Bronchial epithelial cell (primary cell): ENCODE measurements around the gene CPSF6. TPM values are rescaled to one million over a fixed set of nuclear protein-coding genes. Genes with fewer than 3 reads are reported as not detected.
A peak's percentile ranks its signal among the peaks of the same experiment; 100 is the strongest.

ENCODE experiments used
- DNase-seq: peaks from one replicate; pipeline ENCODE4 v3.0.0-alpha.2; 2010; ENCODE audit warnings: low read depth
- FAIRE-seq: peaks from 2 replicates; lab custom pipeline; 2011; peaks lifted over from hg19 to GRCh38; lab: Jason Lieb, UNC
- H3K27me3 ChIP-seq: 2 replicates; pipeline ENCODE4 v1.5.1; 2011; ENCODE audit warnings: low read length; ENCODE audit not compliant: control insufficient read depth, insufficient read depth
- H3K36me3 ChIP-seq: 2 replicates; pipeline ENCODE4 v1.5.1; 2011; ENCODE audit warnings: low read length; ENCODE audit not compliant: control insufficient read depth, insufficient read depth
- H3K4me3 ChIP-seq: 2 replicates; pipeline ENCODE4 v1.5.1; 2011; ENCODE audit warnings: mild to moderate bottlenecking, low read depth, low read length, control low read depth
- CTCF ChIP-seq: IDR thresholded peaks from 2 replicates; pipeline ENCODE4 v1.5.1; 2011; ENCODE audit warnings: mild to moderate bottlenecking, moderate library complexity, low read length, control low read depth, inconsistent platforms; ENCODE audit not compliant: insufficient read depth, severe bottlenecking
- total RNA-seq: library from RNA; depleted of rRNA; stranded (reverse); fragments of >200 nt; gene quantifications from 2 replicates; pipeline ENCODE4 v1.2.1, GENCODE V29; 2014

The CPSF6 gene
- total RNA-seq, 1 donor from 2014 or later = 17.9 TPM

GRCh38 chr12:69214169-69214568 is 25.2 kb upstream of the CPSF6 start:
- Histone ChIP-seq H3K36me3 (no peaks in the 10 kb centered on the region), H3K4me3 (no peak overlapping the region), H3K27me3 (no peaks in the 10 kb centered on the region)
- TF ChIP-seq CTCF = no peak
- FAIRE-seq = no peak
- DNase-seq = no peak

- DNase-seq (no peak), FAIRE-seq (no peak)
- no peak for TF ChIP-seq CTCF
- Histone ChIP-seq H3K27me3 (no peaks in the 10 kb centered on the region), H3K4me3 (no peak overlapping the region), H3K36me3 (no peaks in the 10 kb centered on the region)
Observed at GRCh38 chr12:69225251-69225910, 14.0 kb upstream of the CPSF6 start.

- no peak for FAIRE-seq
- no peaks in the 10 kb centered on the region for H3K36me3 ChIP-seq
Observed at GRCh38 chr12:69231479-69231878, 7.9 kb upstream of the CPSF6 start.

GRCh38 chr12:69238589-69239351 is 599 bp upstream of the CPSF6 start:
- no peak for FAIRE-seq
- no peaks in the 10 kb centered on the region for H3K27me3 ChIP-seq
- no peak for TF ChIP-seq CTCF
- H3K36me3 ChIP-seq = no peaks in the 10 kb centered on the region
- no peak for DNase-seq
- peak overlapping the region; percentile 76 for H3K4me3 ChIP-seq

More at GRCh38 chr12:69231479-69231878, 7.9 kb upstream of the CPSF6 start:
- no peak for DNase-seq
- Histone ChIP-seq H3K27me3 (no peaks in the 10 kb centered on the region), H3K4me3 (no peak overlapping the region)
- TF ChIP-seq CTCF = no peak

GRCh38 chr12:69239922-69240630 is 707 bp downstream of the CPSF6 start:
- FAIRE-seq (no peak), DNase-seq (peak; percentile 11)
- Histone ChIP-seq H3K4me3 (peak overlapping the region; percentile 76), H3K27me3 (no peaks in the 10 kb centered on the region), H3K36me3 (no peaks in the 10 kb centered on the region)
- TF ChIP-seq CTCF = no peak
